ENCODE results near the gene TGFBR3. TPM values are rescaled to one million over a fixed set of nuclear protein-coding genes. Genes with fewer than 3 reads are reported as not detected.

Gene TGFBR3
- total and polyA plus RNA-seq, 9 of the 15 experiments (the other 6 are each of a cell fraction or from before 2014, with no cell fraction given), result 3.6 to 32.4 (median 15.6) TPM

DNA sequence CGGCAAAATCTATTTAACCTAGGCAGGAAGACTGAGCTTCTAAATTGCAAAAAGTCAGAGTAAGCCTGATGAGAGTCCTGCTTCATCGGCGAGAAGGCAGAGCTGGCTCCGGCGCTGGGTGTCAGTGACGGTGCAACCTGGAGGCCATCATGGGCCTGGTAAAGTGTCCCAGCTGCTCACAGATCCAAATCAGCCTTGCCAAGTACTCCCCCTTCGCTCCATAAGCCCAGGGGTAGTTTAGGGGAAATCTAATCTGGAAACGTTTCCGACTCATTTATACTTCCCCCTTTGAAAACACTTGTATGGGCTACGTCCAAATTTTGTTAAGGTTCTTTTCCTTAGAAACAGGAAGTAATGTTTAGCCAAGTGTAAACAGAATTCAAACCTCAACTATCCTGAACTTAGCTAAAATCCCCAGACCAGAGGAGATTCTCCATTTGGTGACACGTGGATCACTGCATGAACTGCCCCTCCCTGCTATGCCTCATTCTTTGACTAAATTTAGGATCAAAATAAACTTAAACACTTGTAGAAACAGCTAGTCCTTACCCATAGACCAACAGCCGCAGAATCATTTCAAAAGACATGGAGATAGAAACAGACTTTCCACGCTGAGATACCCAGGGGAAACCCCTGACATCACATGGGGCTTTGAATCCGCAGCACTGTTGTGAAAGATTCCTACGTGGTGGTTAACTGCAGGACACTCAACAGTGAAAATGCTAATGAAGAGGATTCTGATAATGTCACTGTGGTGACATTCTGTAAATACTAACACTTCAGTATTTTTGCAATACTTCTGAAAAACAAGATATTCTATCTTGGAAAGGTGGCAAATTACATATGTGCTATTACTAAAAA, 172.7 kb downstream of the TGFBR3 start (continued):
- TF ChIP-seq KAT2B (IDR thresholded peaks at IDR 0.05; ENCODE audit: low read depth, low read length), result no peak
- TF ChIP-seq MBD2 (IDR thresholded peaks at IDR 0.05; ENCODE audit: borderline replicate concordance, low read depth), result no peak
- peak; percentile 35; the same call in 1 of the 2 replicates for TF ChIP-seq ATF7 (IDR thresholded peaks at IDR 0.05)
- no peak for TF ChIP-seq RBM39 (optimal IDR thresholded peaks at IDR 0.05; ENCODE audit: low read depth, low read length)
- peak in 1 of 2 experiments; percentile 35; a peak in 1 of 4 replicates for TF ChIP-seq FOXK2 (conservative IDR thresholded peaks at IDR 0.05 in 1 of 2, IDR thresholded peaks at IDR 0.05 in 1 of 2; ENCODE audit: low read depth in 2 of 2)
- TF ChIP-seq MGA (IDR thresholded peaks at IDR 0.05), result peak; percentile 53
- no peak for TF ChIP-seq ATF1 (CRISPR knock-in tag; IDR thresholded peaks at IDR 0.05)
- peak; percentile 56 for TF ChIP-seq ATF1 (tag; IDR thresholded peaks at IDR 0.05)
- TF ChIP-seq ZNF75A (CRISPR knock-in tag; IDR thresholded peaks at IDR 0.05), result 0 out of 2 replicates have a peak, but pooled peaks have one; percentile 4
- TF ChIP-seq EWSR1 (IDR thresholded peaks at IDR 0.05; ENCODE audit: borderline replicate concordance, low read depth, partially characterized antibody), result no peak
- no peak for TF ChIP-seq POLR2AphosphoS2 (IDR thresholded peaks at IDR 0.05; ENCODE audit: low read length)
- TF ChIP-seq CXXC5 (CRISPR knock-in tag; IDR thresholded peaks at IDR 0.05), result peak; percentile 56
- TF ChIP-seq, protein P1, sequence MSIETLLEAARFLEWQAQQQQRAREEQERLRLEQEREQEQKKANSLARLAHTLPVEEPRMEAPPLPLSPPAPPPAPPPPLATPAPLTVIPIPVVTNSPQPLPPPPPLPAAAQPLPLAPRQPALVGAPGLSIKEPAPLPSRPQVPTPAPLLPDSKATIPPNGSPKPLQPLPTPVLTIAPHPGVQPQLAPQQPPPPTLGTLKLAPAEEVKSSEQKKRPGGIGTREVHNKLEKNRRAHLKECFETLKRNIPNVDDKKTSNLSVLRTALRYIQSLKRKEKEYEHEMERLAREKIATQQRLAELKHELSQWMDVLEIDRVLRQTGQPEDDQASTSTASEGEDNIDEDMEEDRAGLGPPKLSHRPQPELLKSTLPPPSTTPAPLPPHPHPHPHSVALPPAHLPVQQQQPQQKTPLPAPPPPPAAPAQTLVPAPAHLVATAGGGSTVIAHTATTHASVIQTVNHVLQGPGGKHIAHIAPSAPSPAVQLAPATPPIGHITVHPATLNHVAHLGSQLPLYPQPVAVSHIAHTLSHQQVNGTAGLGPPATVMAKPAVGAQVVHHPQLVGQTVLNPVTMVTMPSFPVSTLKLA (conservative IDR thresholded peaks at IDR 0.05), result peak; percentile 39 to 61; a peak in 3 of 4 replicates
- no peak for TF ChIP-seq ZFPM2 (CRISPR knock-in tag; IDR thresholded peaks at IDR 0.05)
